SK-N-MC (cell line): Measurements from ENCODE around the gene BCAS3.

Source experiments
- DNase-seq: peaks from one replicate; pipeline ENCODE4 v3.0.0-alpha.2; 2011; ENCODE audit warnings: low read depth, low spot score
- H3K27ac ChIP-seq: fragments of 200-600 bp; sonication (generic); 2 replicates; pipeline ENCODE4 v1.5.1; 2016; ENCODE audit warnings: mixed run types
- H3K36me3 ChIP-seq: fragments of 200-600 bp; sonication (generic); 2 replicates; pipeline ENCODE4 v1.6.1; 2017; ENCODE audit warnings: antibody characterized with exemption, low read length, mixed read lengths; ENCODE audit not compliant: insufficient read depth
- H3K4me3 ChIP-seq: fragments of 200-600 bp; sonication (generic); 2 replicates; pipeline ENCODE4 v1.5.1; 2016
- H3K9ac ChIP-seq: fragments of 200-600 bp; sonication (generic); 2 replicates; pipeline ENCODE4 v1.8.0; 2017; ENCODE audit warnings: mixed run types, mixed read lengths; ENCODE audit not compliant: insufficient read length
- H3K9me3 ChIP-seq: fragments of 200-600 bp; sonication (generic); 2 replicates; pipeline ENCODE4 v1.6.1; 2017; ENCODE audit warnings: low read depth, mild to moderate bottlenecking, antibody characterized with exemption, low read length, moderate library complexity, mixed read lengths
- EZH2 ChIP-seq: fragments of 200-600 bp; sonication (generic); IDR thresholded peaks from one replicate; pipeline ENCODE4 v1.6.1; 2017; ENCODE audit warnings: antibody characterized with exemption
- FOXP2 ChIP-seq: optimal IDR thresholded peaks from 2 replicates; pipeline ENCODE3; 2011; ENCODE audit warnings: mild to moderate bottlenecking, moderate library complexity; ENCODE audit not compliant: insufficient read depth; ENCODE audit errors: extremely low read length, control extremely low read depth
- POLR2AphosphoS5 ChIP-seq: IDR thresholded peaks from 2 replicates; pipeline ENCODE4 v1.6.1; 2012; ENCODE audit warnings: mild to moderate bottlenecking, low read depth, low read length, borderline replicate concordance

The BCAS3 gene

DNA sequence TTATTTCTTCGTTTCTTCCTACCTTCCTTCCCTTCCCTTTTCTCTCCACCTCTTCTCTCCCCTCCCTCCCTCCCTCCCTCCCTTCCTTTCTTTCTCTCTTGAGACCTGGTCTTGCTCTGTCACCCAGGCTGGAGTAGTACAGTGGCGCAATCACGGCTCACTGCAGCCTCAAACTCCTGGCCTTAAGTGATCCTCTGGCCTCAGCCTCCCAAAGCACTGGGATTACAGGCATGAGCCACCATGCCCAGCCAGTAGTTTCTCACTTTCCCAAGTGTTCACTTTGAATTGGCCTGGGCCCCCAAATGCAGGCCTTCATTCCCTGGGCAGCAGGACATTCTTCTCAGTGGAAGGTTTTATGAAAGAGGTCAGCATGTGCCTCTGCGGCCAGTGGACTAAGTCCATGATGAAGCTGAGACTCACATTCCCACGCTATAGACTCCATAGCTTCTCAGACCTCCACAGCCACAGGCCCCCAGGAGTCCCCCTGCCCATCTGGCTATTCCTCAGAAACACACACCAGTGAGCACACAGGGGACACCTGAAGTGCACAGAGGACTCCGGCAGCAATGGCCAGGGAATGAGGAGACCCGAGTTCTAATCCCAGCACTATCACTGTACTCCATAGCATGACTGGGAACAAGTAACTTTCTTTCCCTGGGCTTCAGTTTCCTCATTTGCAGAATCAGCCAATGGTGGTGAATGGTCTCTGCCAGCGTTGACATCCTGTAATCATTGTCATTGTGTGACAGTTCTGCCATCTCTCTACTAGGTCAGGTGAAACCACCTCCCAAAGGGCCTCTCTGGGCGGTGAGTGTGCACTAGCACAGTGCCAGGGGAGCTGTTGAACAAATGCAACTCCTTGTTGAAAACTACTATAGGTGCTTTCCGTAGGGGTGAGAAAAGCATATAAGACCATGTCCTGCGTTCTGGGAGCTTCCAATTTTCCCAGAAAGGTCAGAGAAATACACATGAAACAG is 652.8 kb downstream of the BCAS3 start:
- Histone ChIP-seq H3K4me3 (no peak overlapping the region), H3K9ac (no peak overlapping the region), H3K36me3 (no peaks in the 10 kb centered on the region), H3K27ac (no peak overlapping the region), H3K9me3 (no peaks in the 10 kb centered on the region)
- TF ChIP-seq POLR2AphosphoS5: no peak
- TF ChIP-seq FOXP2: no peak
- no peak for TF ChIP-seq EZH2
- no peak for DNase-seq

GRCh38 chr17:61331178-61331577 is 653.5 kb downstream of the BCAS3 start:
- no peak overlapping the region for H3K27ac ChIP-seq
- no peak for DNase-seq

DNA sequence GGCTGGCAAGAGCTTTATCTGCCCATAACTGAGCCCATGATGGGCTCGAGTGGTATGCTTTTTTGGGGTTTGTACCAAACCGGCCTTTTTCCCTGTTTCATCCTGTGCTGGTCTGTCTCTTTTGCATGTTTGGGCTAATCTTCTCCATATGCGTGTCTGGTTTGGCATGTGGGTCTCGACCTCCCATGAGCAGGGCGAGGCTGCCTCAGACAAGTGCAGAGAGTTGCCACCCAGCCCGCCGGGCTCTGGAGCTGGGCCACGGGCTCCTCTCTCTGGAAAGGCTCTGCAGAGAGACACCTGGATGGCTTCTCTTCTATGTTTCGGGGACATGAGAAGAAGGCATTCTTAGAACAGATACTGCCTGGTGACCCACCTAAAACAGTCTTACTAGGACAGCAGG is 654.2 kb downstream of the BCAS3 start:
- DNase-seq: no peak
- Histone ChIP-seq H3K36me3 (no peaks in the 10 kb centered on the region), H3K27ac (no peak overlapping the region), H3K4me3 (no peak overlapping the region), H3K9ac (no peak overlapping the region), H3K9me3 (no peaks in the 10 kb centered on the region)
- TF ChIP-seq EZH2 (no peak), POLR2AphosphoS5 (no peak), FOXP2 (no peak)

More at GRCh38 chr17:61331178-61331577, 653.5 kb downstream of the BCAS3 start:
- TF ChIP-seq EZH2 (no peak), FOXP2 (no peak)
- H3K9ac ChIP-seq: no peak overlapping the region
- H3K9me3 ChIP-seq: no peaks in the 10 kb centered on the region
- no peak overlapping the region for H3K4me3 ChIP-seq
- H3K36me3 ChIP-seq: no peaks in the 10 kb centered on the region

- Histone ChIP-seq H3K4me3 (no peak overlapping the region), H3K9ac (no peak overlapping the region), H3K27ac (no peak overlapping the region), H3K36me3 (no peaks in the 10 kb centered on the region), H3K9me3 (no peaks in the 10 kb centered on the region)
- DNase-seq: no peak
- TF ChIP-seq EZH2: no peak
- no peak for TF ChIP-seq POLR2AphosphoS5
- no peak for TF ChIP-seq FOXP2
Observed at GRCh38 chr17:61333136-61333535, 655.5 kb downstream of the BCAS3 start.

DNA sequence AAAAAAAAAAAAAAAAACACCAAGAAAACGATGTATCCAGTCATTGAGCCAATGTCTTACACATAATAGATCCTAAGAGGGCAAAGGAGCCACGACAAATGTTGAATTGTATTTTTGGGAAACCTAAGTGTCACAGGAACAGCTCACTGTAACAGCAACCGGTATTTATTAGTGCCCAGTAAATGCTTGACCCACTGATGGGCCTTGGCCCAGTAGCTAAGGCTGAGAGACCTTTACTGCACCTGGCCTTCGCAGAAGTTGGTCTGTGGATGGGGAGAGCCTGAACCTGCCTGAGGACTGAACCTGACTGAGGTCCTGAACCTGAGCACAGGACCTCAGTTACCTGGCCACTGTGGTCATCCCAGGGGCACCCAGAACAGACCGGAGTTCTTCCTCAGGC is 657.0 kb downstream of the BCAS3 start:
- Histone ChIP-seq H3K27ac (no peak overlapping the region), H3K9me3 (no peaks in the 10 kb centered on the region), H3K36me3 (no peaks in the 10 kb centered on the region), H3K4me3 (no peak overlapping the region), H3K9ac (no peak overlapping the region)
- TF ChIP-seq POLR2AphosphoS5 (no peak), EZH2 (no peak), FOXP2 (no peak)
- no peak for DNase-seq

DNA sequence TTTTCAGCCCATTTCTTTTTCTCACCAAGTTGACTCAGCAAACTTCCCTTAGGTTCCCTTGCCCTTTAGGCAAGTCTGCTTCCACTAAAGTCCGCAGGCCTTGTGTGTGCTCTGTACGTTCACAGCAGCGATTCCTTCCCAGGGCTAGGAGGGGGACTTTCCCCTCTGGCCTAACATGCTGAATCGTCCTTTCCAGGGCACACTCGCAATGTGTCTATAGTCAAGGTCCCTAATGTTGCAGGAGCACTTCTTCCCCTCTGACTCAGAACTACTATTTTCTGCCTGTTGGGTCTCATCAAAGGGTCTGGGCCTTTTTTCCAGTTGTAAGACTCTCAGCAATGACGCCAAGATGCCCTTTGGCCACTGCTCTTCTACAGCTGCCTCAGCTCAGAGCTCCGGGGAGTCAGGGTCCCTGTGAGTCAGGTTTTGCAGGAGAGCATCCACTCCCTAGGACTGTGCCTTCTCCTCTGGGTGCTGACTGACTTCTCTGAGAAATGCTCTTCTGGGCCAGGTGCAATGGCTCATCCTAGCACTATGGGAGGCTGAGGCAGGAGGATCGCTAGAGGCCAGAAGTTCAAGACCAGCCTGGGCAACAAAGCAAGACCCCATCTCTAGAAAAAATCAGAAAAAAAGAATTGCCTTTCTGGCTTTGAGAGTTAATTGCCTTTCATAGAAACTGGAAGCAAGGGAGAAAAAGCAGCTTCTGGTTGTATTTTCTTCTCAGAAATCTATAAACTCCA is 657.6 kb downstream of the BCAS3 start:
- Histone ChIP-seq H3K9ac (no peak overlapping the region), H3K9me3 (no peaks in the 10 kb centered on the region), H3K4me3 (no peak overlapping the region), H3K27ac (no peak overlapping the region), H3K36me3 (no peaks in the 10 kb centered on the region)
- DNase-seq: no peak
- TF ChIP-seq FOXP2: no peak
- no peak for TF ChIP-seq POLR2AphosphoS5
- TF ChIP-seq EZH2: no peak

DNA sequence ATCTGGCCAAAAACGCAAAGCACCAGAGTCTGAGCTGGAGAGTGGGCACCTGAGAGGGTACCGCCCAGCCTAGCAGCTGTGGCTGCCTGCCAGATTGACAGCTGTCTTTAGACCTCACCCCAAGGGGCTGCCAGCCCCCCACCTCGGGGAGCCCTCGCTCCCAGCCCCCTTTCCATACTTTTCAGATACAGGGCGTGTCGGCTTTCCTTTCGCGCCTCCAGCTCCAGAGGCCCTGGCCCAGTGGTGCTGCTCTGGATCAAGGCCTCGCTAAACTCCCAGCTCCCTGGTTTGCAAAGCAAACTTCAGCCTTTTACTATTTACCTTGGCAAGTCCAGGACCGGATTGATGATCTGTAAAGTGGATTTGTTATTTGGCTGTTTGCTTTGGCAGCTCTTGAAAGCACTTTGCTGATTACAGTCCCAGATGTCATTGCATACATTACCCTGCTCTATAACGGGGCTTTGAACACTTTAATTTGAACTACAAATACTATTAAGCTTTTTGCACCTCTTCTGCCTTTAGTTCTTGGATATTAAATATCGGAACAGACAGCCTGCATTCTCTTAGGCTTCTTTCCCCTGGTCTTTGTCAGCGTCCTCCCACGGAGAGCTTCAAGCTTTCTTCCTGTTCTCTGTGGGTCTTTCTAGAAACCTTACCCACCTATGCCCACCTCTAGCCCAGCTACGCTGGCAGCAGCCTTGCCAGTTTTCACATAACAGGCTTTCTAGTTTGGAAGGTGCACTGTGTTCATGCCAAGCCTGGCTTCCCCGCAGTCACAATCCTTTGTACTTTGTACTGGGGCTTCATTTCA is 658.4 kb downstream of the BCAS3 start:
- Histone ChIP-seq H3K27ac (no peak overlapping the region), H3K9ac (no peak overlapping the region), H3K36me3 (no peaks in the 10 kb centered on the region), H3K9me3 (no peaks in the 10 kb centered on the region), H3K4me3 (no peak overlapping the region)
- DNase-seq: no peak
- TF ChIP-seq EZH2 (no peak), FOXP2 (no peak), POLR2AphosphoS5 (no peak)

DNA sequence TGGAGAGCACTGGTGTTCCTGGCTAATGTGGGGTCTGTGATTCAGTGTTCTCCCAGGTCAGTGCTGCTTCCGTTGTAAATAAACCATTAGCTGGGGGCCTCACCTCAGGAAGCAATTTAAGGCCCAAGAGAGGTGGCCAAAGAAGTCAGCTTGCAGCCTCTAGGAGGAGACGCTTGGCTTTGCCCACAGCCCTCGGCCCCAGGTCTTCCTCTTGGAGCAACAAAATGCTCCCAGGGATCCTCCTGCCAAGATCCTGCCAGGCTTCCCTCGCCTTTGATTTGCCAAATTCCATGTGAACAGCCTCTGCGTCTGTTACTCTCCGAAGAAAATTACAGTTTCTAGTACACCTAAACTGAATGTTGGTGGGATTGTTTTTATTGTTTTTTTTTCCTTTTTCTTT is 659.6 kb downstream of the BCAS3 start:
- no peak for DNase-seq
- Histone ChIP-seq H3K4me3 (no peak overlapping the region), H3K36me3 (no peaks in the 10 kb centered on the region), H3K27ac (no peak overlapping the region), H3K9me3 (no peaks in the 10 kb centered on the region), H3K9ac (no peak overlapping the region)
- no peak for TF ChIP-seq FOXP2
- TF ChIP-seq EZH2: no peak
